Measurements from ENCODE around the gene SAP30. TPM values are rescaled to one million over a fixed set of nuclear protein-coding genes. Genes with fewer than 3 reads are reported as not detected.

The SAP30 gene
- total and polyA plus RNA-seq, 2 experiments from 2014 or later: 16.5 to 28.2 TPM

GRCh38 chr4:173370130-173370476 is 651 bp upstream of the SAP30 start:
- no peaks in the 10 kb centered on the region for H4K20me1 ChIP-seq (ENCODE audit: insufficient read depth, poor library complexity, severe bottlenecking)
- H3K4me2 ChIP-seq: peak overlapping the region; percentile 79
- WGBS (ENCODE audit: low lambda C conversion rate, missing lambda C conversion rate): under 1% methylated on average over 14 of the region's 14 CpGs
- no peak for DNase-seq (ENCODE audit: low spot score)
- H3K27me3 ChIP-seq: no peaks in the 10 kb centered on the region
- H3K79me2 ChIP-seq: peaks cover 23% of the 10 kb centered on the region
- H3K9me2 ChIP-seq (replicated peaks; ENCODE audit: insufficient read depth): no peaks in the 10 kb centered on the region
- peak overlapping the region; percentile 47 for H3K4me3 ChIP-seq
- TF ChIP-seq, protein P1, sequence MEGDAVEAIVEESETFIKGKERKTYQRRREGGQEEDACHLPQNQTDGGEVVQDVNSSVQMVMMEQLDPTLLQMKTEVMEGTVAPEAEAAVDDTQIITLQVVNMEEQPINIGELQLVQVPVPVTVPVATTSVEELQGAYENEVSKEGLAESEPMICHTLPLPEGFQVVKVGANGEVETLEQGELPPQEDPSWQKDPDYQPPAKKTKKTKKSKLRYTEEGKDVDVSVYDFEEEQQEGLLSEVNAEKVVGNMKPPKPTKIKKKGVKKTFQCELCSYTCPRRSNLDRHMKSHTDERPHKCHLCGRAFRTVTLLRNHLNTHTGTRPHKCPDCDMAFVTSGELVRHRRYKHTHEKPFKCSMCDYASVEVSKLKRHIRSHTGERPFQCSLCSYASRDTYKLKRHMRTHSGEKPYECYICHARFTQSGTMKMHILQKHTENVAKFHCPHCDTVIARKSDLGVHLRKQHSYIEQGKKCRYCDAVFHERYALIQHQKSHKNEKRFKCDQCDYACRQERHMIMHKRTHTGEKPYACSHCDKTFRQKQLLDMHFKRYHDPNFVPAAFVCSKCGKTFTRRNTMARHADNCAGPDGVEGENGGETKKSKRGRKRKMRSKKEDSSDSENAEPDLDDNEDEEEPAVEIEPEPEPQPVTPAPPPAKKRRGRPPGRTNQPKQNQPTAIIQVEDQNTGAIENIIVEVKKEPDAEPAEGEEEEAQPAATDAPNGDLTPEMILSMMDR (IDR thresholded peaks at IDR 0.05; ENCODE audit: poor library complexity): no peak
- TF ChIP-seq EZH2phosphoT487 (IDR thresholded peaks at IDR 0.05; ENCODE audit: low read depth, severe bottlenecking, unreplicated experiment): no peak
- TF ChIP-seq EZH2 (IDR thresholded peaks at IDR 0.05; ENCODE audit: borderline replicate concordance): no peak
- H3K4me1 ChIP-seq (ENCODE audit: insufficient read depth): no peaks in the 10 kb centered on the region
- no peaks in the 10 kb centered on the region for H3K9me3 ChIP-seq (ENCODE audit: low read depth)
- peak overlapping the region; percentile 83 for H3K27ac ChIP-seq
- H2AFZ ChIP-seq: peak overlapping the region; percentile 65
- H3K36me3 ChIP-seq (replicated peaks; ENCODE audit: insufficient read depth, low read depth): no peaks in the 10 kb centered on the region

GRCh38 chr4:173371292-173372192 is 788 bp downstream of the SAP30 start:
- DNase-seq (ENCODE audit: low spot score): peak; percentile 78
- Histone ChIP-seq H3K9me3 (ENCODE audit: low read depth) (no peaks in the 10 kb centered on the region), H3K4me3 (peak overlapping the region; percentile 91), H3K4me2 (peak overlapping the region; percentile 80), H3K27me3 (no peaks in the 10 kb centered on the region), H3K27ac (peak overlapping the region; percentile 90), H3K9me2 (replicated peaks; ENCODE audit: insufficient read depth) (no peaks in the 10 kb centered on the region), H3K79me2 (peaks cover 37% of the 10 kb centered on the region), H3K4me1 (ENCODE audit: insufficient read depth) (no peaks in the 10 kb centered on the region), H2AFZ (peak overlapping the region; percentile 44), H3K36me3 (replicated peaks; ENCODE audit: insufficient read depth, low read depth) (no peaks in the 10 kb centered on the region), H4K20me1 (ENCODE audit: insufficient read depth, poor library complexity, severe bottlenecking) (no peaks in the 10 kb centered on the region)
- WGBS (ENCODE audit: low lambda C conversion rate, missing lambda C conversion rate): under 1% methylated on average over 37 of the region's 68 CpGs
- TF ChIP-seq EZH2phosphoT487 (IDR thresholded peaks at IDR 0.05; ENCODE audit: low read depth, severe bottlenecking, unreplicated experiment): no peak
- TF ChIP-seq, protein P1 (IDR thresholded peaks at IDR 0.05; ENCODE audit: poor library complexity): no peak
- no peak for TF ChIP-seq EZH2 (IDR thresholded peaks at IDR 0.05; ENCODE audit: borderline replicate concordance)

- H3K4me2 ChIP-seq: no peak overlapping the region
- H3K4me3 ChIP-seq: no peak overlapping the region
- 99% methylated on average over 2 of the region's 2 CpGs for WGBS (ENCODE audit: low lambda C conversion rate, missing lambda C conversion rate)
- TF ChIP-seq EZH2 (IDR thresholded peaks at IDR 0.05; ENCODE audit: borderline replicate concordance): no peak
- TF ChIP-seq, protein P1 (IDR thresholded peaks at IDR 0.05; ENCODE audit: poor library complexity): no peak
- no peak for TF ChIP-seq EZH2phosphoT487 (IDR thresholded peaks at IDR 0.05; ENCODE audit: low read depth, severe bottlenecking, unreplicated experiment)
- no peak overlapping the region for H3K27ac ChIP-seq
- no peaks in the 10 kb centered on the region for H3K9me2 ChIP-seq (replicated peaks; ENCODE audit: insufficient read depth)
- H2AFZ ChIP-seq: no peak overlapping the region
- peaks cover 37% of the 10 kb centered on the region for H3K79me2 ChIP-seq
- H3K27me3 ChIP-seq: no peaks in the 10 kb centered on the region
- H3K36me3 ChIP-seq (replicated peaks; ENCODE audit: insufficient read depth, low read depth): no peaks in the 10 kb centered on the region
- no peaks in the 10 kb centered on the region for H4K20me1 ChIP-seq (ENCODE audit: insufficient read depth, poor library complexity, severe bottlenecking)
- H3K4me1 ChIP-seq (ENCODE audit: insufficient read depth): no peaks in the 10 kb centered on the region
- no peak for DNase-seq (ENCODE audit: low spot score)
- no peaks in the 10 kb centered on the region for H3K9me3 ChIP-seq (ENCODE audit: low read depth)
Observed at GRCh38 chr4:173374588-173374987, 3.8 kb downstream of the SAP30 start.
